ENCODE measurements around the gene PHKG1.
"Not testable (repeated sequence)": the region's sequence is repeated elsewhere in the genome, so short reads cannot be mapped to it uniquely, and the experiment has no call there.

The PHKG1 gene

GRCh38 chr7:56063882-56064625 lies 28.7 kb downstream of the PHKG1 start, which contains the start of gene SUMF2:
TSS of gene SUMF2 (plus strand) at chr7:56064286. CDS start at chr7:56064312, 26 bp downstream.
- Mint-ChIP-seq H3K36me3 (ENCODE audit: low read depth) (peaks cover 67% of the 10 kb centered on the region), H3K27ac (peak within 1 kb of the TSS; percentile 89), H3K9me3 (no peaks in the 10 kb centered on the region)

GRCh38 chr7:56063500-56063881 lies 29.3 kb downstream of the PHKG1 start:
- Mint-ChIP-seq H3K4me1 (ENCODE audit: low read depth) (peaks cover 58% of the 10 kb centered on the region), H3K36me3 (ENCODE audit: low read depth) (peaks cover 67% of the 10 kb centered on the region), H3K4me3 (peak overlapping the region; percentile 89), H3K27me3 (no peaks in the 10 kb centered on the region), H3K9me3 (no peaks in the 10 kb centered on the region), H3K27ac (peak overlapping the region; percentile 76)

More at GRCh38 chr7:56063882-56064625, 28.7 kb downstream of the PHKG1 start, which contains the start of gene SUMF2:
- peaks cover 56% of the 10 kb centered on the region for H3K4me1 Mint-ChIP-seq (ENCODE audit: low read depth)
- H3K4me3 Mint-ChIP-seq: peak within 1 kb of the TSS; percentile 89
- H3K27me3 Mint-ChIP-seq: no peaks in the 10 kb centered on the region

GRCh38 chr7:56062382-56062781 lies 30.4 kb downstream of the PHKG1 start:
- H3K4me3 Mint-ChIP-seq: peak overlapping the region; percentile 55
- no peaks in the 10 kb centered on the region for H3K9me3 Mint-ChIP-seq
- peaks cover 69% of the 10 kb centered on the region for H3K4me1 Mint-ChIP-seq (ENCODE audit: low read depth)
- no peaks in the 10 kb centered on the region for H3K27me3 Mint-ChIP-seq
- H3K36me3 Mint-ChIP-seq (ENCODE audit: low read depth): peaks cover 74% of the 10 kb centered on the region
- H3K27ac Mint-ChIP-seq: peak overlapping the region; percentile 89

GRCh38 chr7:56053993-56054392 lies 38.8 kb downstream of the PHKG1 start:
- Mint-ChIP-seq H3K36me3 (ENCODE audit: low read depth) (peaks cover 77% of the 10 kb centered on the region), H3K27me3 (no peaks in the 10 kb centered on the region), H3K4me3 (peak overlapping the region; percentile 100), H3K27ac (peak overlapping the region; percentile 90), H3K9me3 (no peaks in the 10 kb centered on the region), H3K4me1 (ENCODE audit: low read depth) (peaks cover 61% of the 10 kb centered on the region)

- Mint-ChIP-seq H3K4me3 (peak overlapping the region; percentile 100), H3K27me3 (no peaks in the 10 kb centered on the region), H3K36me3 (ENCODE audit: low read depth) (peaks cover 74% of the 10 kb centered on the region), H3K27ac (peak overlapping the region; percentile 90), H3K9me3 (no peaks in the 10 kb centered on the region), H3K4me1 (ENCODE audit: low read depth) (peaks cover 60% of the 10 kb centered on the region)
Measured at GRCh38 chr7:56053379-56053778, 39.4 kb downstream of the PHKG1 start.

- Mint-ChIP-seq H3K27me3 (no peaks in the 10 kb centered on the region), H3K4me1 (ENCODE audit: low read depth) (peaks cover 47% of the 10 kb centered on the region), H3K4me3 (peak within 1 kb of the TSS; percentile 100), H3K27ac (peak within 1 kb of the TSS; percentile 100), H3K9me3 (no peaks in the 10 kb centered on the region), H3K36me3 (ENCODE audit: low read depth) (peaks cover 61% of the 10 kb centered on the region)
Measured at GRCh38 chr7:56051339-56052191, 41.2 kb downstream of the PHKG1 start, which contains the start of the genes CCT6A and PSPH. TSS of gene CCT6A (plus strand) at chr7:56051765. CDS start at chr7:56051849, 84 bp downstream. TSS of gene PSPH (minus strand) at chr7:56051444. CDS start at chr7:56021212, 30,232 bp downstream.

- Mint-ChIP-seq H3K27me3 (no peaks in the 10 kb centered on the region), H3K4me3 (peak overlapping the region; percentile 100), H3K36me3 (ENCODE audit: low read depth) (peaks cover 56% of the 10 kb centered on the region), H3K27ac (peak overlapping the region; percentile 100), H3K9me3 (no peaks in the 10 kb centered on the region), H3K4me1 (ENCODE audit: low read depth) (peaks cover 41% of the 10 kb centered on the region)
Measured at GRCh38 chr7:56051053-56051338, 41.8 kb downstream of the PHKG1 start.

- not testable (repeated sequence) for H3K27ac Mint-ChIP-seq
Measured at GRCh38 chr7:56048763-56049162, 44.0 kb downstream of the PHKG1 start.

GRCh38 chr7:56048245-56048644 lies 44.5 kb downstream of the PHKG1 start:
- Mint-ChIP-seq H3K9me3 (no peaks in the 10 kb centered on the region), H3K4me3 (peak overlapping the region; percentile 16), H3K36me3 (ENCODE audit: low read depth) (peaks cover 29% of the 10 kb centered on the region), H3K4me1 (ENCODE audit: low read depth) (peaks cover 19% of the 10 kb centered on the region), H3K27ac (no peak overlapping the region), H3K27me3 (no peaks in the 10 kb centered on the region)

More at GRCh38 chr7:56048763-56049162, 44.0 kb downstream of the PHKG1 start:
- H3K36me3 Mint-ChIP-seq (ENCODE audit: low read depth): peaks cover 34% of the 10 kb centered on the region
- H3K9me3 Mint-ChIP-seq, H3K27me3 Mint-ChIP-seq, H3K4me3 Mint-ChIP-seq: not testable (repeated sequence)
- H3K4me1 Mint-ChIP-seq (ENCODE audit: low read depth): peaks cover 24% of the 10 kb centered on the region

GRCh38 chr7:56047446-56048116 lies 45.2 kb downstream of the PHKG1 start:
- peaks cover 22% of the 10 kb centered on the region for H3K36me3 Mint-ChIP-seq (ENCODE audit: low read depth)
- H3K4me1 Mint-ChIP-seq (ENCODE audit: low read depth): peaks cover 13% of the 10 kb centered on the region
- H3K4me3 Mint-ChIP-seq, H3K9me3 Mint-ChIP-seq, H3K27me3 Mint-ChIP-seq, H3K27ac Mint-ChIP-seq: not testable (repeated sequence)

GRCh38 chr7:56046721-56047445 lies 45.9 kb downstream of the PHKG1 start:
- H3K27ac Mint-ChIP-seq: no peak overlapping the region
- H3K27me3 Mint-ChIP-seq: no peaks in the 10 kb centered on the region
- H3K36me3 Mint-ChIP-seq (ENCODE audit: low read depth): peaks cover 23% of the 10 kb centered on the region
- H3K4me3 Mint-ChIP-seq: no peak overlapping the region
- peaks cover 13% of the 10 kb centered on the region for H3K4me1 Mint-ChIP-seq (ENCODE audit: low read depth)
- no peaks in the 10 kb centered on the region for H3K9me3 Mint-ChIP-seq

- not testable (repeated sequence) for H3K9me3 Mint-ChIP-seq, H3K4me3 Mint-ChIP-seq, H3K27me3 Mint-ChIP-seq, H3K27ac Mint-ChIP-seq
- Mint-ChIP-seq H3K4me1 (ENCODE audit: low read depth) (peaks cover 13% of the 10 kb centered on the region), H3K36me3 (ENCODE audit: low read depth) (peaks cover 21% of the 10 kb centered on the region)
Measured at GRCh38 chr7:56045758-56046157, 47.0 kb downstream of the PHKG1 start.

- Mint-ChIP-seq H3K27ac (no peak overlapping the region), H3K4me1 (ENCODE audit: low read depth) (no peaks in the 10 kb centered on the region), H3K4me3 (no peak overlapping the region), H3K9me3 (no peaks in the 10 kb centered on the region), H3K27me3 (no peaks in the 10 kb centered on the region), H3K36me3 (ENCODE audit: low read depth) (peaks cover 13% of the 10 kb centered on the region)
Measured at GRCh38 chr7:56040730-56041129, 52.0 kb downstream of the PHKG1 start.

Measured in stimulated activated naive CD8-positive, alpha-beta T cell treated with anti-CD3 and anti-CD28 coated beads, Interleukin-15, Interleukin-2, amounts not matched to agents 100 ng/mL and 50 ng/mL, for 24 hours (primary cell).